H9 (cell line): ENCODE results near the gene COX8A. TPM values are rescaled to one million over a fixed set of nuclear protein-coding genes. Genes with fewer than 3 reads are reported as not detected.

ENCODE experiments used
- DNase-seq: peaks from one replicate; pipeline ENCODE4 v3.0.0-alpha.2; 2017
- H2AFZ ChIP-seq: one replicate; pipeline ENCODE4 v1.6.1; 2013; ENCODE audit warnings: mild to moderate bottlenecking, low read length, control low read depth, moderate library complexity
- H2AK5ac ChIP-seq: 2 replicates; pipeline ENCODE4 v1.6.1; 2013; ENCODE audit warnings: low read length, control low read depth, mixed read lengths; ENCODE audit not compliant: insufficient read length
- H2BK120ac ChIP-seq: one replicate; pipeline ENCODE4 v1.6.1; 2013; ENCODE audit warnings: low read depth, mild to moderate bottlenecking, low read length, control low read depth, inconsistent platforms; ENCODE audit not compliant: poor library complexity, severe bottlenecking
- H2BK12ac ChIP-seq: 2 replicates; pipeline ENCODE4 v1.6.1; 2013; ENCODE audit warnings: low read length, control low read depth, mixed read lengths, low read depth; ENCODE audit not compliant: insufficient read length
- H2BK15ac ChIP-seq: 2 replicates; pipeline ENCODE4 v1.6.1; 2013; ENCODE audit warnings: low read depth, low read length, control low read depth
- H2BK20ac ChIP-seq: one replicate; pipeline ENCODE4 v1.6.1; 2013; ENCODE audit warnings: low read depth, mild to moderate bottlenecking, low read length, control low read depth, inconsistent platforms; ENCODE audit not compliant: poor library complexity, severe bottlenecking
- H2BK5ac ChIP-seq: 2 replicates; pipeline ENCODE4 v1.6.1; 2013; ENCODE audit warnings: low read length, control low read depth, mixed read lengths; ENCODE audit not compliant: insufficient read length
- H3K14ac ChIP-seq: 2 replicates; pipeline ENCODE4 v1.6.1; 2013; ENCODE audit warnings: low read length, control low read depth; ENCODE audit not compliant: insufficient read depth
- H3K18ac ChIP-seq: 2 replicates; pipeline ENCODE4 v1.6.1; 2013; ENCODE audit warnings: low read depth, mild to moderate bottlenecking, mixed read lengths, low read length, control low read depth; ENCODE audit not compliant: insufficient read length
- H3K23ac ChIP-seq: 2 replicates; pipeline ENCODE4 v1.6.1; 2013; ENCODE audit warnings: low read length, control low read depth, mixed read lengths, low read depth; ENCODE audit not compliant: insufficient read length
- H3K23me2 ChIP-seq: 2 replicates; pipeline ENCODE4 v1.6.1; 2013; ENCODE audit warnings: low read depth, mild to moderate bottlenecking, mixed read lengths, low read length, control low read depth; ENCODE audit not compliant: insufficient read length, poor library complexity, severe bottlenecking
- H3K27ac ChIP-seq: 2 replicates; pipeline ENCODE4 v1.5.1; 2013; ENCODE audit warnings: low read length, control low read depth, mixed read lengths, low read depth; ENCODE audit not compliant: insufficient read length
- H3K27me3 ChIP-seq: 2 replicates; pipeline ENCODE4 v1.6.1; 2013; ENCODE audit warnings: low read length, control low read depth, inconsistent platforms; ENCODE audit not compliant: insufficient read depth
- H3K4ac ChIP-seq: 2 replicates; pipeline ENCODE4 v1.6.1; 2013; ENCODE audit warnings: low read depth, mild to moderate bottlenecking, control low read depth, inconsistent platforms, low read length, moderate library complexity
- H3K4me1 ChIP-seq: 2 replicates; pipeline ENCODE4 v1.6.1; 2013; ENCODE audit warnings: low read length, control low read depth, inconsistent platforms; ENCODE audit not compliant: insufficient read depth
- H3K4me2 ChIP-seq: 2 replicates; pipeline ENCODE4 v1.6.1; 2013; ENCODE audit warnings: low read length, control low read depth, mixed read lengths; ENCODE audit not compliant: insufficient read length, insufficient read depth
- H3K56ac ChIP-seq: 2 replicates; pipeline ENCODE4 v1.6.1; 2013; ENCODE audit warnings: low read depth, mild to moderate bottlenecking, mixed read lengths, low read length, control low read depth; ENCODE audit not compliant: insufficient read length
- H3K79me1 ChIP-seq: 2 replicates; pipeline ENCODE4 v1.6.1; 2013; ENCODE audit warnings: low read depth, mild to moderate bottlenecking, moderate library complexity, low read length, control low read depth, inconsistent platforms; ENCODE audit not compliant: insufficient read depth, poor library complexity, severe bottlenecking
- H3K79me2 ChIP-seq: 2 replicates; pipeline ENCODE4 v1.6.1; 2013; ENCODE audit warnings: low read length, control low read depth, inconsistent platforms; ENCODE audit not compliant: insufficient read depth
- H3K9ac ChIP-seq: 2 replicates; pipeline ENCODE4 v1.6.1; 2013; ENCODE audit warnings: low read length, control low read depth, mixed read lengths; ENCODE audit not compliant: insufficient read length; ENCODE audit errors: extremely low read depth
- H3K9me3 ChIP-seq: one replicate; pipeline ENCODE4 v1.6.1; 2013; ENCODE audit warnings: low read depth, low read length, inconsistent platforms; ENCODE audit not compliant: control insufficient read depth
- H3T11ph ChIP-seq: one replicate; pipeline ENCODE4 v1.6.1; 2013; ENCODE audit warnings: mild to moderate bottlenecking, low read length, control low read depth, inconsistent platforms
- H4K20me1 ChIP-seq: one replicate; pipeline ENCODE4 v1.6.1; 2013; ENCODE audit not compliant: control insufficient read depth, insufficient read length, insufficient read depth
- H4K5ac ChIP-seq: 2 replicates; pipeline ENCODE4 v1.6.1; 2013; ENCODE audit warnings: low read depth, mild to moderate bottlenecking, mixed read lengths, low read length, control low read depth; ENCODE audit not compliant: insufficient read length
- H4K8ac ChIP-seq: replicated peaks from 2 replicates; pipeline ENCODE4 v1.6.1; 2013; ENCODE audit warnings: low read length, control low read depth, mixed read lengths, low read depth; ENCODE audit not compliant: insufficient read length
- H4K91ac ChIP-seq: 2 replicates; pipeline ENCODE4 v1.6.1; 2013; ENCODE audit warnings: low read depth, mild to moderate bottlenecking, moderate library complexity, mixed read lengths, low read length, control low read depth; ENCODE audit not compliant: insufficient read length
- H3K27ac Mint-ChIP-seq, 3 experiments: 2 replicates in 2 of 3; 3 replicates in 1 of 3; pipeline ENCODE4 v1.8.0; 2020 to 2021; ENCODE audit warnings: mixed read lengths in 3 of 3, mild to moderate bottlenecking in 1 of 3, moderate library complexity in 1 of 3
- H3K27me3 Mint-ChIP-seq: 2 replicates; pipeline ENCODE4 v1.8.0; 2021; ENCODE audit warnings: low read depth, mild to moderate bottlenecking, moderate library complexity, mixed read lengths
- H3K36me3 Mint-ChIP-seq, 3 experiments: 2 replicates in 2 of 3; 3 replicates in 1 of 3; pipeline ENCODE4 v1.8.0; 2020 to 2021; ENCODE audit warnings: low read depth in 3 of 3, mixed read lengths in 3 of 3; ENCODE audit not compliant: insufficient read depth in 1 of 3
- H3K4me1 Mint-ChIP-seq, 2 experiments: 2 replicates each; pipeline ENCODE4 v1.8.0; 2020; ENCODE audit warnings: mixed read lengths in 2 of 2
- H3K4me3 Mint-ChIP-seq, 2 experiments: 2 replicates in 1 of 2; 3 replicates in 1 of 2; pipeline ENCODE4 v1.8.0; 2020 to 2021; ENCODE audit warnings: mild to moderate bottlenecking in 2 of 2, mixed read lengths in 2 of 2, moderate library complexity in 1 of 2
- H3K9me3 Mint-ChIP-seq, 2 experiments: 2 replicates in 1 of 2; 3 replicates in 1 of 2; pipeline ENCODE4 v1.8.0; 2020; ENCODE audit warnings: mild to moderate bottlenecking in 2 of 2, mixed read lengths in 2 of 2, moderate library complexity in 1 of 2
- WGBS: extraction: QIAGEN DNeasy Blood & Tissue Kit; methylation state at CpG from one replicate; pipeline ENCODE4 v1.1.7; 2013; ENCODE audit warnings: missing lambda C conversion rate, low lambda C conversion rate, mixed read lengths; ENCODE audit not compliant: insufficient read length; ENCODE audit errors: extremely low coverage; 5-methylcytosine and 5-hydroxymethylcytosine counted together
- total RNA-seq: library from RNA; stranded (reverse); gene quantifications from 2 replicates; pipeline ENCODE4 v1.2.1, GENCODE V29; 2021
- TF ChIP-seq, protein P1 (sequence below): fragments of 200-600 bp; sonication (generic); conservative IDR thresholded peaks from 3 replicates; pipeline ENCODE4 v1.8.0; 2021; ENCODE audit warnings: antibody characterized with exemption, mild to moderate bottlenecking

The COX8A gene
- total RNA-seq, 1 experiment from 2014 or later, result 429 TPM

DNA sequence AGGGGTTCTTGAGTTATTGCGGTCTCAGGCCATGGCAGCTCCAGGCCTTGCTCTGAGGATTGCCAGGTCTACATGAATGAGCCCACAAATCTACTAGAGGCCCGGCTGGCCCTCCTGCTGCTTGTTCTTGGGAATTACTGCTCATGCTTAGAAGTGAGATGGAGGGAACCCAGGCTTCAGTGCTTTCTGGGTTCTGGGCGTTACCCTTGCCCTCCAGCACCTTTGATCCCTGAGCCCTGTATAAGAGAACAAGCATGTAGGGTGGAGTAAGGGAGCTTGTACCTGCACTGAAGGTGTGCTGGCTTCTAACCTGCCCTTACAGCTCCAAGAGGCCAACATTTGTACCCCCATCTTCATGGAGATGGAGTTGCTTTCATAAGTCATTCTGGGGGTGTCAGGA lies 31.6 kb upstream of the COX8A start:
- WGBS, result no CpG with 5 or more reads among the region's 3 CpGs
- Histone ChIP-seq H2AFZ (no peak overlapping the region), H3K79me2 (peaks cover 7% of the 10 kb centered on the region; the same call in 1 of the 2 replicates)

More for the DNA sequence above, 31.6 kb upstream of the COX8A start:
- H2AK5ac ChIP-seq, result no peak overlapping the region
- H2BK15ac ChIP-seq, result no peak overlapping the region
- no peak overlapping the region for H3K56ac ChIP-seq
- no peak overlapping the region for H3K9ac ChIP-seq
- H3K4ac ChIP-seq, result no peak overlapping the region
- no peak overlapping the region for H2BK20ac ChIP-seq
- H3K23ac ChIP-seq, result no peak overlapping the region
- DNase-seq, result no peak
- no peaks in the 10 kb centered on the region for H3K4me1 ChIP-seq
- H3K14ac ChIP-seq, result no peak overlapping the region
- H4K8ac ChIP-seq, result no peak overlapping the region
- no peaks in the 10 kb centered on the region for H3K9me3 ChIP-seq
- H3K36me3 Mint-ChIP-seq, result peaks cover 5 to 26% (median 24%) of the 10 kb centered on the region in 3 experiments; a peak in 6 of 7 replicates
- TF ChIP-seq, protein P1, sequence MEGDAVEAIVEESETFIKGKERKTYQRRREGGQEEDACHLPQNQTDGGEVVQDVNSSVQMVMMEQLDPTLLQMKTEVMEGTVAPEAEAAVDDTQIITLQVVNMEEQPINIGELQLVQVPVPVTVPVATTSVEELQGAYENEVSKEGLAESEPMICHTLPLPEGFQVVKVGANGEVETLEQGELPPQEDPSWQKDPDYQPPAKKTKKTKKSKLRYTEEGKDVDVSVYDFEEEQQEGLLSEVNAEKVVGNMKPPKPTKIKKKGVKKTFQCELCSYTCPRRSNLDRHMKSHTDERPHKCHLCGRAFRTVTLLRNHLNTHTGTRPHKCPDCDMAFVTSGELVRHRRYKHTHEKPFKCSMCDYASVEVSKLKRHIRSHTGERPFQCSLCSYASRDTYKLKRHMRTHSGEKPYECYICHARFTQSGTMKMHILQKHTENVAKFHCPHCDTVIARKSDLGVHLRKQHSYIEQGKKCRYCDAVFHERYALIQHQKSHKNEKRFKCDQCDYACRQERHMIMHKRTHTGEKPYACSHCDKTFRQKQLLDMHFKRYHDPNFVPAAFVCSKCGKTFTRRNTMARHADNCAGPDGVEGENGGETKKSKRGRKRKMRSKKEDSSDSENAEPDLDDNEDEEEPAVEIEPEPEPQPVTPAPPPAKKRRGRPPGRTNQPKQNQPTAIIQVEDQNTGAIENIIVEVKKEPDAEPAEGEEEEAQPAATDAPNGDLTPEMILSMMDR, result no peak
- peaks cover 9% of the 10 kb centered on the region for H3K79me1 ChIP-seq
- H3K27me3 ChIP-seq, result no peaks in the 10 kb centered on the region
- H4K91ac ChIP-seq, result no peak overlapping the region
- H3T11ph ChIP-seq, result no peak overlapping the region
- H3K4me2 ChIP-seq, result no peak overlapping the region
- H4K5ac ChIP-seq, result no peak overlapping the region
- peaks cover 11% of the 10 kb centered on the region for H3K23me2 ChIP-seq
- H2BK12ac ChIP-seq, result no peak overlapping the region
- H4K20me1 ChIP-seq, result no peaks in the 10 kb centered on the region
- no peak overlapping the region for H2BK5ac ChIP-seq
- H3K9me3 Mint-ChIP-seq, result no peaks in the 10 kb centered on the region; a peak in 1 of 5 replicates
- H3K27ac Mint-ChIP-seq, result peak overlapping the region in 1 of 3 experiments; percentile 79; a peak in 1 of 7 replicates
- no peaks in the 10 kb centered on the region; the same call in 1 of the 2 replicates for H3K27me3 Mint-ChIP-seq
- H3K4me1 Mint-ChIP-seq, result peaks cover 14 to 21% of the 10 kb centered on the region in 2 experiments
- no peak overlapping the region for H3K18ac ChIP-seq
- no peak overlapping the region for H2BK120ac ChIP-seq
- no peak overlapping the region for H3K27ac ChIP-seq
- H3K4me3 Mint-ChIP-seq, result no peak overlapping the region
